GM19193 (cell line): ENCODE measurements around the gene IFT27.

Source experiments
- POLR2A ChIP-seq: IDR thresholded peaks from 4 replicates; pipeline ENCODE4 v1.6.1; 2011; ENCODE audit not compliant: insufficient read depth, insufficient read length; ENCODE audit errors: extremely low read depth

Gene IFT27

GRCh38 chr22:36743591-36744412, 32.1 kb downstream of the IFT27 start:
- TF ChIP-seq POLR2A = no peak

- TF ChIP-seq POLR2A = no peak
Observed at GRCh38 chr22:36743011-36743410, 32.9 kb downstream of the IFT27 start.

- TF ChIP-seq POLR2A = no peak
Observed at GRCh38 chr22:36741968-36742367, 34.0 kb downstream of the IFT27 start.

GRCh38 chr22:36741204-36741793, 34.6 kb downstream of the IFT27 start:
- no peak for TF ChIP-seq POLR2A

- TF ChIP-seq POLR2A = no peak
Observed at GRCh38 chr22:36740716-36741115, 35.2 kb downstream of the IFT27 start.

- TF ChIP-seq POLR2A = no peak
Observed at GRCh38 chr22:36739185-36739584, 36.7 kb downstream of the IFT27 start.

- no peak for TF ChIP-seq POLR2A
Observed at GRCh38 chr22:36738416-36739020, 37.4 kb downstream of the IFT27 start.

GRCh38 chr22:36737776-36738175, 38.1 kb downstream of the IFT27 start:
- TF ChIP-seq POLR2A = no peak

- no peak for TF ChIP-seq POLR2A
Observed at GRCh38 chr22:36736701-36737320, 39.1 kb downstream of the IFT27 start.

- no peak for TF ChIP-seq POLR2A
Observed at GRCh38 chr22:36734171-36735058, 41.5 kb downstream of the IFT27 start.

- TF ChIP-seq POLR2A = no peak
Observed at GRCh38 chr22:36733271-36733670, 42.6 kb downstream of the IFT27 start.

GRCh38 chr22:36732609-36733008, 43.3 kb downstream of the IFT27 start:
- TF ChIP-seq POLR2A = no peak

GRCh38 chr22:36731916-36732315, 44.0 kb downstream of the IFT27 start:
- no peak for TF ChIP-seq POLR2A

GRCh38 chr22:36730176-36730858, 45.6 kb downstream of the IFT27 start:
- TF ChIP-seq POLR2A = no peak
